ENCODE measurements around the gene SGMS1. TPM values are rescaled to one million over a fixed set of nuclear protein-coding genes. Genes with fewer than 3 reads are reported as not detected.

SGMS1 gene
- total RNA-seq, 4 donors from 2014 or later, result 80.8 to 98.9 (median 90.7) TPM

GRCh38 chr10:50477287-50478203 lies 146.2 kb downstream of the SGMS1 start:
- Histone ChIP-seq H3K36me3 (no peaks in the 10 kb centered on the region), H3K4me3 (replicated peaks in 1 of 3) (no peak overlapping the region), H3K9me3 (no peaks in the 10 kb centered on the region), H3K27me3 (no peaks in the 10 kb centered on the region), H3K4me1 (peaks cover 11% of the 10 kb centered on the region in 2 donors), H3K27ac (no peak overlapping the region)
- no peak for DNase-seq
- intact Hi-C loops (cut with DNase I), result no loop called here
- WGBS, 2 donors, result 85 to 97% methylated on average over 4 of the region's 4 CpGs
- TF ChIP-seq POLR2A (IDR thresholded peaks at IDR 0.05) (no peak), CTCF (IDR thresholded peaks at IDR 0.05) (no peak)

- peak overlapping the region; percentile 5 to 39 (median 10) for H3K27ac ChIP-seq
- no peaks in the 10 kb centered on the region for H3K36me3 ChIP-seq
- H3K4me1 ChIP-seq, result peaks cover 36 to 40% of the 10 kb centered on the region in 2 donors
- WGBS, 2 donors, result 46 to 54% methylated on average over 2 of the region's 2 CpGs
- intact Hi-C loops (cut with DNase I), result no loop called here
- TF ChIP-seq POLR2A (IDR thresholded peaks at IDR 0.05) (no peak), CTCF (IDR thresholded peaks at IDR 0.05) (no peak)
- H3K9me3 ChIP-seq, result no peaks in the 10 kb centered on the region
- no peak overlapping the region for H3K4me3 ChIP-seq (replicated peaks in 1 of 3)
- H3K27me3 ChIP-seq, result no peaks in the 10 kb centered on the region
- DNase-seq, result peak; percentile 23 to 47
Observed at GRCh38 chr10:50473756-50474155, 150.0 kb downstream of the SGMS1 start.

GRCh38 chr10:50472914-50473313 lies 150.8 kb downstream of the SGMS1 start:
- no peak for DNase-seq
- Histone ChIP-seq H3K27me3 (no peaks in the 10 kb centered on the region), H3K27ac (peak overlapping the region in 2 of 3 donors; percentile 5 to 6), H3K9me3 (no peaks in the 10 kb centered on the region), H3K4me3 (replicated peaks in 1 of 3) (no peak overlapping the region), H3K36me3 (no peaks in the 10 kb centered on the region), H3K4me1 (peaks cover 36 to 40% of the 10 kb centered on the region in 2 donors)
- intact Hi-C loops (cut with DNase I), result no loop called here
- TF ChIP-seq CTCF (IDR thresholded peaks at IDR 0.05), result no peak
- TF ChIP-seq POLR2A (IDR thresholded peaks at IDR 0.05), result no peak

- TF ChIP-seq POLR2A (IDR thresholded peaks at IDR 0.05) (no peak), CTCF (IDR thresholded peaks at IDR 0.05) (no peak)
- Histone ChIP-seq H3K36me3 (no peaks in the 10 kb centered on the region), H3K9me3 (no peaks in the 10 kb centered on the region), H3K27ac (peak overlapping the region; percentile 49 to 79 (median 53)), H3K27me3 (no peaks in the 10 kb centered on the region), H3K4me3 (replicated peaks in 1 of 3) (no peak overlapping the region), H3K4me1 (peaks cover 36 to 40% of the 10 kb centered on the region in 2 donors)
- 60 to 63% methylated on average over 3 of the region's 3 CpGs for WGBS, 2 donors
- intact Hi-C loops (cut with DNase I), result no loop called here
- no peak for DNase-seq
Observed at GRCh38 chr10:50471583-50471975, 152.2 kb downstream of the SGMS1 start.
